Activated T-helper 1 cell treated with anti-CD3 and anti-CD28 coated beads, Interleukin-12 subunit alpha, Interleukin-12 subunit beta, Interleukin-2, Interleukin-4 antibody, amounts not matched to agents 30 ng/mL and 10 ng/mL and 1 ng/mL, durations not matched to agents 14 hours and 24 hours and 36 hours (primary cell): Measurements from ENCODE around the gene MBNL2. TPM values are rescaled to one million over a fixed set of nuclear protein-coding genes. Genes with fewer than 3 reads are reported as not detected.

ENCODE experiments used
- DNase-seq: peaks from one replicate; pipeline ENCODE4 v3.0.0; 2021; ENCODE audit warnings: low spot score
- H3K27ac Mint-ChIP-seq: one replicate; pipeline ENCODE4 v1.8.0; 2021; ENCODE audit warnings: mild to moderate bottlenecking, mixed read lengths
- H3K27me3 Mint-ChIP-seq: one replicate; pipeline ENCODE4 v1.8.0; 2022; ENCODE audit warnings: mild to moderate bottlenecking, moderate library complexity, mixed read lengths; ENCODE audit not compliant: insufficient read depth
- H3K36me3 Mint-ChIP-seq: one replicate; pipeline ENCODE4 v1.8.0; 2021; ENCODE audit warnings: low read depth, mixed read lengths
- H3K4me1 Mint-ChIP-seq: one replicate; pipeline ENCODE4 v1.8.0; 2021; ENCODE audit warnings: low read depth, mixed read lengths
- H3K4me3 Mint-ChIP-seq: one replicate; pipeline ENCODE4 v1.8.0; 2021; ENCODE audit warnings: mild to moderate bottlenecking, moderate library complexity, mixed read lengths
- H3K9me3 Mint-ChIP-seq: one replicate; pipeline ENCODE4 v1.8.0; 2021; ENCODE audit warnings: mixed read lengths
- intact Hi-C: fragments of 100-400 bp; cut with micrococcal nuclease; formaldehyde crosslinking; loops from one replicate; pipeline ENCODE4 v1.15.1; 2024
- total RNA-seq: library from RNA; stranded (reverse); gene quantifications from 2 replicates; pipeline ENCODE4 v1.2.3, GENCODE V29; 2022

Gene MBNL2, protein sequence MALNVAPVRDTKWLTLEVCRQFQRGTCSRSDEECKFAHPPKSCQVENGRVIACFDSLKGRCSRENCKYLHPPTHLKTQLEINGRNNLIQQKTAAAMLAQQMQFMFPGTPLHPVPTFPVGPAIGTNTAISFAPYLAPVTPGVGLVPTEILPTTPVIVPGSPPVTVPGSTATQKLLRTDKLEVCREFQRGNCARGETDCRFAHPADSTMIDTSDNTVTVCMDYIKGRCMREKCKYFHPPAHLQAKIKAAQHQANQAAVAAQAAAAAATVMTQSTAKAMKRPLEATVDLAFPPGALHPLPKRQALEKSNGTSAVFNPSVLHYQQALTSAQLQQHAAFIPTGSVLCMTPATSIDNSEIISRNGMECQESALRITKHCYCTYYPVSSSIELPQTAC
- 20.7 and 24.2 TPM in 2 replicates for total RNA-seq

DNA sequence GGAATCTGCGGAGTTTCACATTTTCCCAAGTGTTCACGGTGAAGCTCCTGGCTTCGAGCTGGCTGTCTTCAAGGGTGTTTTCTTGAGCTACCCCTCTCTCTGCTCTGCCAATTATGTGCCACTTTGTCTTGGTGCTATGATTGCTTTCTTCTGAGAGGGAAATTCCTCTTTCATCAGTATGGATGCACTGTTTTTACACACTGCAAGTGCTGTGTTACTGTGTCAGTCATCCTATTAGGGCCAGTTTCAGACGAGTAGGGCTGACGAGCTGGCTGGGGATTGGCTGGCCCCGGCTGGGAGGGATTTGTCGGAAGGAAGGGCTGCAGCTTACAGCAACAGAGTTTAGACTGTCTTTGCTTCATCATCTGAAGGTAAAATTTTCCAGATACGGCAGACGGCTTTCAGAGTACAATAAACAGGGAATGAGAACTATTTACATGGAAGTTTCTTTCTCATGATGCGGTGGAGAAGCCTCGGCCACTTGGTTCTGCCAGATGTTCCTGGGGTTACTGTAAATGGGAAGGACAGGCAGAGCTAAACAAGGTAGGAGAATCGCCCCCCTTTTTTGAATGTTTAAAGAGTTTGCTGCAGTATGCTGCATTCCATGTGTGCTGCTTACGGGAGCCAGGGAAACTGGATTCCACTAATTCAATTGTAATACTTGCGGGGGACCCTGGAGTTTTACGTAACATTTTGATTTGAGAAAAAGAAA, at the start of gene MBNL2:
TSS of gene MBNL2 (plus strand) at position 345 of the 712 bp plus-strand sequence. CDS start 53,903 bp downstream, outside the sequence.
- intact Hi-C loops, result loop anchor here (1.0 to 10.0 kb wide), 6 partner anchors 34 to 1353 kb away; partner anchors contain the start of gene STK24
- peak; percentile 80 for DNase-seq
- peaks cover 49% of the 10 kb centered on the region for H3K4me1 Mint-ChIP-seq
- peaks cover 7% of the 10 kb centered on the region for H3K36me3 Mint-ChIP-seq
- H3K27me3 Mint-ChIP-seq, result no peaks in the 10 kb centered on the region
- no peaks in the 10 kb centered on the region for H3K9me3 Mint-ChIP-seq
- H3K27ac Mint-ChIP-seq, result peak within 1 kb of the TSS; percentile 82
- peak within 1 kb of the TSS; percentile 87 for H3K4me3 Mint-ChIP-seq

DNA sequence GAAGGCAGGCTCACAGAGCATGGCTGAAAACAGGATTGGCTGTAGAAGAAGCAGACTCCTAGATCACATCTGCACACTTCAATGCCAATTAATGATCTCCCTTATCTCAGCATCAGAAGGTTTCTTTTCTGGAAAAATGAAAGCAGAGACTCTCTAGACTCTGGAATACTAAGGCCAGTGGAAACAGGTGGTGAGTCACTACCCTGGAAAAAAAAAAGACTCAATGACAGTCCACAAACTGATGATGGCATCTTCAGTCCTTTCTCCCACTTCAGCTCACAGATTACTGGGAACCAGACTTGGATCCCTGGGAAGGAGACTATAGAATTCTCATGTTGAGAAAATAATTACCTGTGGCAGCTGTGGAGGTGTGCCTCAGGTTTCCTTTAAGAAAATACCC, 47.5 kb upstream of the MBNL2 start:
- Mint-ChIP-seq H3K27ac (no peak overlapping the region), H3K9me3 (peaks cover 12% of the 10 kb centered on the region)

DNA sequence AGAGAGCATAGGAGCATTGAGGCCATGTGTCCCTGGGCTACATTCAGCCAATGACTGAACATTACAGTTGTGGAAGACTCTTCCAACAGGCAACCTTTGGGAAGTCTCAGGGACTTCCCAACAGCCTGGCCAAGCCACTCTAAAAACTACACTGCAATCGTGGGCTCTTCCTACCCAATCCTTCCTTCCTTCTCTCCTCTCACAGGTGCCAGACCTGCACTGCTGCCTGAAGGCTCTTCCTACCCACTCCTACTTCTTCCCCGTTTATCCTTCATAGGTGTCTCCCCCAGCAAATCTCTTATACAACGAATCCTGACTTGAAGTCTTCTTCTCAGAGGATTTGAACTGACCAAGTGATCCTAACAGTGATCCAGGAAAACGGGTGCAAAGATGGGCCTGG, 47.1 kb upstream of the MBNL2 start:
- Mint-ChIP-seq H3K4me1 (no peaks in the 10 kb centered on the region), H3K27ac (no peak overlapping the region), H3K9me3 (peaks cover 12% of the 10 kb centered on the region), H3K36me3 (no peaks in the 10 kb centered on the region), H3K4me3 (no peak overlapping the region), H3K27me3 (peaks cover 7% of the 10 kb centered on the region)
- intact Hi-C loops, result no loop called here
- no peak for DNase-seq

More for the DNA sequence above, 47.5 kb upstream of the MBNL2 start:
- H3K27me3 Mint-ChIP-seq, result peaks cover 7% of the 10 kb centered on the region
- intact Hi-C loops, result no loop called here
- H3K36me3 Mint-ChIP-seq, result no peaks in the 10 kb centered on the region
- no peaks in the 10 kb centered on the region for H3K4me1 Mint-ChIP-seq
- no peak for DNase-seq
- H3K4me3 Mint-ChIP-seq, result no peak overlapping the region

DNA sequence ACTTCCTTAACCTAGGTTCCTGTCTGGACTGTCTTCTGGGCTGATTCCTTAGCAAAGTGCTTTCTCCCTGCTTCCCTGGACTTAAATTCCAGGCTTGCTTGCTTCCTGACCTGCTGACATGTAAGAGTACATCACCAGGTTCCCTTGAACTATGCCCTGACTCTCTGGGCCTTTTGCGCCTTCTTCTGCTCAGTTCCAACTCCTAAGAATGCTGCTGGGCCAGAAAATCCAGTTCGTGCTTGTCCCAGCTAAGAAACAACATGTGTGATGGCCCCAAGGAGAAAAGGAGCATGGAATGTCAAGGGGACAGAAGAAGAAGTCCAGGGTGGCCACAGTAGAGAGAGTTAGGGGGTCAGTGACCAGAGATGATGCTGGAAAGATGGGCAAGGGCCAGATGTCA, 42.6 kb upstream of the MBNL2 start:
- H3K4me3 Mint-ChIP-seq, result no peak overlapping the region

DNA sequence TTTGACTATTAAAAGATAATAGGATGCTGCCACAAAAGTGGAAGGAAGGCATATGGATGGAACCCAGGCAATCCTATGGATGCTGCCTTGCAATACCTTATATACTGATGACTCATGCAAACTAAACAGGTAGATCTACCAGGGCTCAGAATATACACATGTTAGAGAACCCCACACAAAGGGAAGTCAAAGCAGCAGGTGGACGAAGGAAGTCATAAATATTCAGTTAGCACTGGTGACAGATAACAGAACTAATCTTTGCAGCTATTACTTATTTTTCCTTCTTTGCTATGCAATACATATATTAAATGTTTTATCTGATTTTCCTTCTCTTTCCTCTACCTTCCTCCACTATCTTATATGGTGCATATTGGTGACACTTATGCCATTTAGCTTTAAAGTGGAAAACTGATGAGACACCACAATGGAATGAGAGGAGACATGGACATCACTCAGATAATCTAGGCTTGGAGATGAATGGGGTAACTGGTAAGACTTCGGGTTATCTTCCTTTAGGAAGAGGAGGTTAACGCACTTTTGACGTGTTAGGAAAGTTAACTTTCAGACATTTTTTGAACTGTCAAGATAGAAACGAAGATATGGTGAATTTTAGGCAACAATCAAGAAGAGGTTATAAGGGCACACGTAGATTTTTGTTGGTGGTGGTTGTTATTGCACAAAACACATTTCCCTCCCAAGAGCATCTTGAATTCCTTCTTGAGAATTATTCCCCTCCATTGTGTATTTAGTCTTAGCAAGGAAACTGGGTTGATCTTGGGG, 39.8 kb upstream of the MBNL2 start:
- no peaks in the 10 kb centered on the region for H3K36me3 Mint-ChIP-seq
- no peak overlapping the region for H3K4me3 Mint-ChIP-seq
- no peak overlapping the region for H3K27ac Mint-ChIP-seq
- intact Hi-C loops, result no loop called here
- H3K4me1 Mint-ChIP-seq, result no peaks in the 10 kb centered on the region
- DNase-seq, result no peak
- peaks cover 16% of the 10 kb centered on the region for H3K27me3 Mint-ChIP-seq
- no peaks in the 10 kb centered on the region for H3K9me3 Mint-ChIP-seq

More for the DNA sequence above, 42.6 kb upstream of the MBNL2 start:
- H3K27ac Mint-ChIP-seq, result no peak overlapping the region
- H3K27me3 Mint-ChIP-seq, result peaks cover 16% of the 10 kb centered on the region
- peaks cover 8% of the 10 kb centered on the region for H3K9me3 Mint-ChIP-seq
- no peaks in the 10 kb centered on the region for H3K36me3 Mint-ChIP-seq
- H3K4me1 Mint-ChIP-seq, result no peaks in the 10 kb centered on the region
- no peak for DNase-seq
- intact Hi-C loops, result no loop called here

DNA sequence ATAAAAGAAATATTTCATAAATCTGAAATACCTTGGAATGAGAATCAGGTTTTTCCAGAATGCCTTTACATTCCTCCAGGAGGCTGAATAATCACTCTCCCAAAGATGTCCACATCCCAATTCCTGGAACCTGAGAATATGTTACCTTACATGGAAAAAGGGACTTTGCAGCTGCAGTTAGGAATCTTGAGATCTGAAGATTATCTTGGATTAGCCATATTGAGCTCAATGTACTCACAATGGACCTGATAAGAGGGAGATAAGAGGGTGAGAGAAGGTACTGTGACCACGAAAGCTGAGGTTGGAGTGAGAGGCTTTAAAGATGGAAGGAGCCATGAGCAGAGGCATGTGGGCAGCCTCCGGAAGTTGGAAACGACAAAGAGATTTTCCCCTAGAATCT, 36.8 kb upstream of the MBNL2 start:
- no peak overlapping the region for H3K27ac Mint-ChIP-seq

DNA sequence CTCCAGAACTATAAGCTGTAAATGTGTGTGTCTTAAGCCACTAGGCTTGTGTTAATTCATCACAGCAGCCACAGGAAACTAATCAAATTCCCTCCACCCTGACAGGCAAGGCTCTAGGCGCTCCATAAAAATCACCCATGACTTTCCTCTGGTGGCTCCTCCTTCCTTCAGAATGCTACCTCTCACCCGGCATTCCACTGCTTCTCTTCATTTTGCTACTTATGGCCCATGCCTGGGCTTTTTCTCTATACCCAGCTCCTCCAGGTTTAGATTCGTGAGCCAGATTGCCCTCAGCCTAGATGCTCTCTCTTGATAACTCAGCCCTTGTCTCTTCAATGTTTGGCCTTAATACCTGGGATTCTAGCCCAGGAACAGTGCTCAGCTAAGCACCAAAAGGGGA, 36.4 kb upstream of the MBNL2 start:
- no peak overlapping the region for H3K4me3 Mint-ChIP-seq
- no peaks in the 10 kb centered on the region for H3K36me3 Mint-ChIP-seq
- H3K27me3 Mint-ChIP-seq, result peaks cover 23% of the 10 kb centered on the region
- DNase-seq, result no peak
- H3K27ac Mint-ChIP-seq, result no peak overlapping the region
- intact Hi-C loops, result no loop called here
- H3K9me3 Mint-ChIP-seq, result no peaks in the 10 kb centered on the region
- H3K4me1 Mint-ChIP-seq, result no peaks in the 10 kb centered on the region

More for the DNA sequence above, 36.8 kb upstream of the MBNL2 start:
- no peaks in the 10 kb centered on the region for H3K9me3 Mint-ChIP-seq
- DNase-seq, result no peak
- H3K36me3 Mint-ChIP-seq, result no peaks in the 10 kb centered on the region
- no peaks in the 10 kb centered on the region for H3K4me1 Mint-ChIP-seq
- H3K27me3 Mint-ChIP-seq, result peaks cover 23% of the 10 kb centered on the region
- intact Hi-C loops, result no loop called here
- H3K4me3 Mint-ChIP-seq, result no peak overlapping the region

DNA sequence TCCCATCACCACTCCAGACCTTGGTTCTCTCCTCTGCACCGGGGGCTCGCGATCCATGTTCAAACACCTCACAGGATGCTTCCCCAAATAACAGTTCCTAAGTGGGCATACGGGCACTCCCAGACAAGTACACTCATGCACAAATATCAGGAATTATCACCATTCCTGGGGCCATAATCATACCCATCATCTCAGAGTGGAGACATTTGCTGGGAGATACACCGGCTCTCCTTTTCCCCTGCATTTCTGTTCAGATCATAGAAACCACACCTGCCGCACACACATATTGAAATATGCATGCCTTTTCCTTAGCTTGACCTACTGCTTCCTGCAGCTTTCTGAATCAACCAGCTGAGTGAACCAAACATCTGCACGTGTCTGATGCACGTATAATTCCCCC, 33.9 kb upstream of the MBNL2 start:
- Mint-ChIP-seq H3K36me3 (no peaks in the 10 kb centered on the region), H3K27ac (no peak overlapping the region)

DNA sequence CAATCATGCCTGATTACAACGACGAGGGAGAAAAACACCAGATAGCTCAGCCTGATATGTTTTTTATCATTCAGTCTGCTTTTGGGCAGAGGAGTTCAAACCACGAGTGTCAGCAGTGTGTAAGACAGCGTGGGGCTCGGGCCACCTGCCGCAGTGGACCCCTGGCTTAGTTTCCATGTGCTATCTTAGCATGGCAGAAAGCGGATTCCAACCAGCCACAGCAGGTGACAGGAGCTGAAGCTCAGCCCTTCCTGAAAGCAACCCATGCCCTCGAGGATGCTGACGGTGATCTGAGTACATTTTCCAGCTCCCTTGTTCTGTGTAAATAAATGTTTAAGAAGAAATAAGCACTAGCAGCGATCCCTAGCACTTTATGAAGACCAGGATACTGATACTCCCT, 32.2 kb upstream of the MBNL2 start:
- H3K4me3 Mint-ChIP-seq, result no peak overlapping the region
- intact Hi-C loops, result no loop called here

More for the DNA sequence above, 33.9 kb upstream of the MBNL2 start:
- H3K9me3 Mint-ChIP-seq, result no peaks in the 10 kb centered on the region
- intact Hi-C loops, result no loop called here
- no peaks in the 10 kb centered on the region for H3K4me1 Mint-ChIP-seq
- DNase-seq, result no peak
- H3K4me3 Mint-ChIP-seq, result no peak overlapping the region
- peaks cover 12% of the 10 kb centered on the region for H3K27me3 Mint-ChIP-seq

DNA sequence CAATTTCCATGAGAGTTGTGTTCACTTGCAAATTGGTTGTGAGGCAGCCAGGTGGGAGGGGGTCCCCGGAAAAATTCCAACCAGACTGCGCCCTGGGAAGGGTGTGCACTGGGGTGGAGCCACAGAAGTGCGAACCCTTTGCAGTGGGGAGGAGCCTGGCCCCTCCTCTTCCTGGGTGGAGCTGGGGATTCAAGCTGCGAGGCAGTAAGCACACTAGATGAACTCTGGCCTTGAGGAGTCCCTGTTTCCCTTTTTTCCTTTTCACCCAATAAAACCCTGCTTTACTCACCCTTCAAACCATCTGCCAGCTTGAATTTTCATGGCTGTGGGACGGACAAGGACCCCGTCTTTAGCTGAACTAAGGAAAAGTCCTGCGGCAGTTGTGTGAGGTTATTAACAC, 31.0 kb upstream of the MBNL2 start:
- no peaks in the 10 kb centered on the region for H3K36me3 Mint-ChIP-seq
- intact Hi-C loops, result no loop called here
- H3K27ac Mint-ChIP-seq, result no peak overlapping the region
- no peaks in the 10 kb centered on the region for H3K9me3 Mint-ChIP-seq
- H3K27me3 Mint-ChIP-seq, result peaks cover 11% of the 10 kb centered on the region
- DNase-seq, result no peak
- no peaks in the 10 kb centered on the region for H3K4me1 Mint-ChIP-seq
- no peak overlapping the region for H3K4me3 Mint-ChIP-seq

More for the DNA sequence above, 32.2 kb upstream of the MBNL2 start:
- H3K27me3 Mint-ChIP-seq, result peaks cover 9% of the 10 kb centered on the region
- H3K9me3 Mint-ChIP-seq, result no peaks in the 10 kb centered on the region
- no peak for DNase-seq
- H3K36me3 Mint-ChIP-seq, result no peaks in the 10 kb centered on the region
- no peaks in the 10 kb centered on the region for H3K4me1 Mint-ChIP-seq
- no peak overlapping the region for H3K27ac Mint-ChIP-seq

DNA sequence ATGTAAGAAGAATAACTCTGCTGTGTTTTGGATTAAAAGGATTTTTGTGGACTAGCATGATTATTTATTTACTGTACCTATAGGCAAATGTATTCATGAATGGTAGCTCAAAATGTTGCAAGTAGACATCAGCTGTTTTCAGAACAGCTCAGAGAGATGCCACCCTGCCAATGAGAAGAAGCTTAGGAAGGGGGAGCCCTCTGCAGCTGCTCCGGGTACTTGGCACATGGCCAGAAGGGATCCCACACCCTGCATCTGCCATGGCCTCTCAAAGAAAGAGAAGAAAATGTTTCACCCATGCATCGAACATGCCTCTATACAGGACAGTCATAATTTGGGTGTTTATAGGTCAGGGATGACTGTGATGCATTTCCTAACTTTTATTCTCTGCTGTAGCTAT, 30.5 kb upstream of the MBNL2 start:
- H3K9me3 Mint-ChIP-seq, result no peaks in the 10 kb centered on the region
- H3K4me1 Mint-ChIP-seq, result no peaks in the 10 kb centered on the region
- no peak for DNase-seq
- intact Hi-C loops, result no loop called here
- no peak overlapping the region for H3K27ac Mint-ChIP-seq
- peaks cover 14% of the 10 kb centered on the region for H3K27me3 Mint-ChIP-seq
- H3K36me3 Mint-ChIP-seq, result no peaks in the 10 kb centered on the region
- no peak overlapping the region for H3K4me3 Mint-ChIP-seq

DNA sequence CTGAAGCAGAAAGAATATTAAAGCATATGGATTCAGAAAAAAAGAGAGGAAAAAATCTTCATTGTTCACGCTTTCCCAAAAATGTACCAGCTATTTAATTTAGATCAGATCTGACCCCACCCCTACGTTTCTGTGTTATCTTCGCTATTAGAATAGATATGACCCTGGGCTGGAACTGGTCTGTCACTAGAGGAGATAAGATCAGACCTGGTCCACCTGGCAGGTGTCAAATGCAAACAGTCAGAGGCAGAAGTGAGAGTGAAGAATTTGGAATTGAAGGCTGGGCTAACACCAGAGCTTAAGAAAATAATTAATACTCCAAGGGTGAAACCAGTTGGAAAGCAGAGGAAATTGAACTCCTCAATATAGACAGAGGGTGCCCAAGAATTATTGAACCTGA, 30.0 kb upstream of the MBNL2 start:
- H3K4me3 Mint-ChIP-seq, result no peak overlapping the region
- no peak overlapping the region for H3K27ac Mint-ChIP-seq
- H3K27me3 Mint-ChIP-seq, result peaks cover 12% of the 10 kb centered on the region
- intact Hi-C loops, result no loop called here
- no peaks in the 10 kb centered on the region for H3K9me3 Mint-ChIP-seq
- no peaks in the 10 kb centered on the region for H3K36me3 Mint-ChIP-seq
- no peaks in the 10 kb centered on the region for H3K4me1 Mint-ChIP-seq
- DNase-seq, result no peak

DNA sequence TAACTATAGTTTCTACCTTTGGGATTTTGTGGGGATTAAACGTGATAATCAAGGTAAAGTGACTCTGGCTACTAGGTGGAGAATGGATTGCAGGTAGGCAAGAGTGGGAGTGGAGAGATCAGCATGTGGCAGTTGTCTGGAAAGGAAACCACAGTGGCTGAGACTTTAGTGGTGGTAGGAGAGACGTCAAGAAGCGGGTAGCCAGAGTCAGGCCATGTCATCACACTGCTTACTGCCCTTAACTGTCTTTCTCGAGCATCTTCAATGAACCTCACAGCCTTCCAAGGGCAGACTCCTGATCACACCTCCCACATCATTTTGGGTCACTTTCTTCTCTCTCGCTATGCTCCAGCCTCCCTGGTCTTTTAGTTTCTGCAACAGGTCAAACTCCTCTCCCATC, 28.6 kb upstream of the MBNL2 start:
- peaks cover 12% of the 10 kb centered on the region for H3K27me3 Mint-ChIP-seq
- no peak overlapping the region for H3K27ac Mint-ChIP-seq
- H3K4me1 Mint-ChIP-seq, result no peaks in the 10 kb centered on the region
- intact Hi-C loops, result no loop called here
- DNase-seq, result no peak
- peaks cover 1% of the 10 kb centered on the region for H3K9me3 Mint-ChIP-seq
- no peak overlapping the region for H3K4me3 Mint-ChIP-seq
- no peaks in the 10 kb centered on the region for H3K36me3 Mint-ChIP-seq
